ENCODE measurements around the gene VPS13D.

The VPS13D gene

GRCh38 chr1:12244078-12244477, 14.2 kb downstream of the VPS13D start:
- no peaks in the 10 kb centered on the region for H3K27me3 ChIP-seq (ENCODE audit: control insufficient read depth, insufficient read depth, low read length)
- H3K36me3 ChIP-seq (ENCODE audit: control insufficient read depth, insufficient read depth, low read length): peaks cover 43% of the 10 kb centered on the region
- H3K9me3 ChIP-seq (ENCODE audit: control insufficient read depth, insufficient read depth, low read length): no peaks in the 10 kb centered on the region
- no peak overlapping the region for H3K27ac ChIP-seq (ENCODE audit: low read depth, low read length)
- no peak overlapping the region for H3K4me3 ChIP-seq (ENCODE audit: low read depth, low read length)
- H3K4me1 ChIP-seq (ENCODE audit: control insufficient read depth, insufficient read depth, low read length): peaks cover 34% of the 10 kb centered on the region
- H3K9ac ChIP-seq (ENCODE audit: low read depth, low read length): no peak overlapping the region

- Histone ChIP-seq H3K4me3 (ENCODE audit: low read depth, low read length) (no peak overlapping the region), H3K4me1 (ENCODE audit: control insufficient read depth, insufficient read depth, low read length) (peaks cover 37% of the 10 kb centered on the region), H3K9ac (ENCODE audit: low read depth, low read length) (no peak overlapping the region), H3K27ac (ENCODE audit: low read depth, low read length) (no peak overlapping the region), H3K27me3 (ENCODE audit: control insufficient read depth, insufficient read depth, low read length) (no peaks in the 10 kb centered on the region), H3K9me3 (ENCODE audit: control insufficient read depth, insufficient read depth, low read length) (no peaks in the 10 kb centered on the region), H3K36me3 (ENCODE audit: control insufficient read depth, insufficient read depth, low read length) (peaks cover 48% of the 10 kb centered on the region)
Observed at GRCh38 chr1:12244585-12244984, 14.8 kb downstream of the VPS13D start.

GRCh38 chr1:12245116-12245515, 15.3 kb downstream of the VPS13D start:
- Histone ChIP-seq H3K36me3 (ENCODE audit: control insufficient read depth, insufficient read depth, low read length) (peaks cover 53% of the 10 kb centered on the region), H3K9ac (ENCODE audit: low read depth, low read length) (no peak overlapping the region), H3K9me3 (ENCODE audit: control insufficient read depth, insufficient read depth, low read length) (no peaks in the 10 kb centered on the region), H3K4me3 (ENCODE audit: low read depth, low read length) (no peak overlapping the region), H3K27me3 (ENCODE audit: control insufficient read depth, insufficient read depth, low read length) (no peaks in the 10 kb centered on the region), H3K4me1 (ENCODE audit: control insufficient read depth, insufficient read depth, low read length) (peaks cover 35% of the 10 kb centered on the region), H3K27ac (ENCODE audit: low read depth, low read length) (no peak overlapping the region)

- Histone ChIP-seq H3K36me3 (ENCODE audit: control insufficient read depth, insufficient read depth, low read length) (peaks cover 59% of the 10 kb centered on the region), H3K9ac (ENCODE audit: low read depth, low read length) (no peak overlapping the region)
Observed at GRCh38 chr1:12245733-12246132, 15.9 kb downstream of the VPS13D start.

GRCh38 chr1:12246584-12246983, 16.8 kb downstream of the VPS13D start:
- H3K4me3 ChIP-seq (ENCODE audit: low read depth, low read length): no peak overlapping the region
- no peak overlapping the region for H3K27ac ChIP-seq (ENCODE audit: low read depth, low read length)
- no peak overlapping the region for H3K9ac ChIP-seq (ENCODE audit: low read depth, low read length)
- H3K27me3 ChIP-seq (ENCODE audit: control insufficient read depth, insufficient read depth, low read length): no peaks in the 10 kb centered on the region
- H3K9me3 ChIP-seq (ENCODE audit: control insufficient read depth, insufficient read depth, low read length): no peaks in the 10 kb centered on the region
- H3K36me3 ChIP-seq (ENCODE audit: control insufficient read depth, insufficient read depth, low read length): peaks cover 66% of the 10 kb centered on the region
- peaks cover 30% of the 10 kb centered on the region for H3K4me1 ChIP-seq (ENCODE audit: control insufficient read depth, insufficient read depth, low read length)

More at GRCh38 chr1:12245733-12246132, 15.9 kb downstream of the VPS13D start:
- no peaks in the 10 kb centered on the region for H3K9me3 ChIP-seq (ENCODE audit: control insufficient read depth, insufficient read depth, low read length)
- no peak overlapping the region for H3K27ac ChIP-seq (ENCODE audit: low read depth, low read length)
- no peak overlapping the region for H3K4me3 ChIP-seq (ENCODE audit: low read depth, low read length)
- peaks cover 35% of the 10 kb centered on the region for H3K4me1 ChIP-seq (ENCODE audit: control insufficient read depth, insufficient read depth, low read length)
- no peaks in the 10 kb centered on the region for H3K27me3 ChIP-seq (ENCODE audit: control insufficient read depth, insufficient read depth, low read length)

GRCh38 chr1:12249181-12249580, 19.4 kb downstream of the VPS13D start:
- Histone ChIP-seq H3K4me1 (ENCODE audit: control insufficient read depth, insufficient read depth, low read length) (peaks cover 18% of the 10 kb centered on the region), H3K9me3 (ENCODE audit: control insufficient read depth, insufficient read depth, low read length) (no peaks in the 10 kb centered on the region), H3K27me3 (ENCODE audit: control insufficient read depth, insufficient read depth, low read length) (no peaks in the 10 kb centered on the region), H3K27ac (ENCODE audit: low read depth, low read length) (peak overlapping the region; percentile 70), H3K36me3 (ENCODE audit: control insufficient read depth, insufficient read depth, low read length) (peaks cover 76% of the 10 kb centered on the region), H3K9ac (ENCODE audit: low read depth, low read length) (no peak overlapping the region), H3K4me3 (ENCODE audit: low read depth, low read length) (no peak overlapping the region)

- peaks cover 15% of the 10 kb centered on the region for H3K4me1 ChIP-seq (ENCODE audit: control insufficient read depth, insufficient read depth, low read length)
- H3K27me3 ChIP-seq (ENCODE audit: control insufficient read depth, insufficient read depth, low read length): no peaks in the 10 kb centered on the region
- H3K36me3 ChIP-seq (ENCODE audit: control insufficient read depth, insufficient read depth, low read length): peaks cover 70% of the 10 kb centered on the region
- H3K27ac ChIP-seq (ENCODE audit: low read depth, low read length): peak overlapping the region; percentile 70
- no peaks in the 10 kb centered on the region for H3K9me3 ChIP-seq (ENCODE audit: control insufficient read depth, insufficient read depth, low read length)
- H3K4me3 ChIP-seq (ENCODE audit: low read depth, low read length): no peak overlapping the region
- no peak overlapping the region for H3K9ac ChIP-seq (ENCODE audit: low read depth, low read length)
Observed at GRCh38 chr1:12249748-12250147, 19.9 kb downstream of the VPS13D start.

- Histone ChIP-seq H3K27me3 (ENCODE audit: control insufficient read depth, insufficient read depth, low read length) (no peaks in the 10 kb centered on the region), H3K9me3 (ENCODE audit: control insufficient read depth, insufficient read depth, low read length) (no peaks in the 10 kb centered on the region), H3K4me3 (ENCODE audit: low read depth, low read length) (no peak overlapping the region), H3K4me1 (ENCODE audit: control insufficient read depth, insufficient read depth, low read length) (peaks cover 15% of the 10 kb centered on the region), H3K9ac (ENCODE audit: low read depth, low read length) (no peak overlapping the region), H3K36me3 (ENCODE audit: control insufficient read depth, insufficient read depth, low read length) (peaks cover 66% of the 10 kb centered on the region), H3K27ac (ENCODE audit: low read depth, low read length) (no peak overlapping the region)
Observed at GRCh38 chr1:12251442-12251841, 21.6 kb downstream of the VPS13D start.

GRCh38 chr1:12255913-12256312, 26.1 kb downstream of the VPS13D start:
- H3K9me3 ChIP-seq (ENCODE audit: control insufficient read depth, insufficient read depth, low read length): no peaks in the 10 kb centered on the region
- H3K27me3 ChIP-seq (ENCODE audit: control insufficient read depth, insufficient read depth, low read length): no peaks in the 10 kb centered on the region
- no peak overlapping the region for H3K4me3 ChIP-seq (ENCODE audit: low read depth, low read length)
- H3K4me1 ChIP-seq (ENCODE audit: control insufficient read depth, insufficient read depth, low read length): no peaks in the 10 kb centered on the region
- peaks cover 64% of the 10 kb centered on the region for H3K36me3 ChIP-seq (ENCODE audit: control insufficient read depth, insufficient read depth, low read length)
- no peak overlapping the region for H3K27ac ChIP-seq (ENCODE audit: low read depth, low read length)
- no peak overlapping the region for H3K9ac ChIP-seq (ENCODE audit: low read depth, low read length)

- Histone ChIP-seq H3K36me3 (ENCODE audit: control insufficient read depth, insufficient read depth, low read length) (peaks cover 71% of the 10 kb centered on the region), H3K4me3 (ENCODE audit: low read depth, low read length) (no peak overlapping the region), H3K27ac (ENCODE audit: low read depth, low read length) (no peak overlapping the region), H3K27me3 (ENCODE audit: control insufficient read depth, insufficient read depth, low read length) (no peaks in the 10 kb centered on the region), H3K4me1 (ENCODE audit: control insufficient read depth, insufficient read depth, low read length) (no peaks in the 10 kb centered on the region), H3K9ac (ENCODE audit: low read depth, low read length) (no peak overlapping the region), H3K9me3 (ENCODE audit: control insufficient read depth, insufficient read depth, low read length) (no peaks in the 10 kb centered on the region)
Observed at GRCh38 chr1:12258272-12258671, 28.4 kb downstream of the VPS13D start.

GRCh38 chr1:12269351-12269750, 39.5 kb downstream of the VPS13D start:
- H3K4me3 ChIP-seq (ENCODE audit: low read depth, low read length): no peak overlapping the region
- H3K27ac ChIP-seq (ENCODE audit: low read depth, low read length): no peak overlapping the region
- no peaks in the 10 kb centered on the region for H3K27me3 ChIP-seq (ENCODE audit: control insufficient read depth, insufficient read depth, low read length)
- H3K4me1 ChIP-seq (ENCODE audit: control insufficient read depth, insufficient read depth, low read length): no peaks in the 10 kb centered on the region
- H3K9ac ChIP-seq (ENCODE audit: low read depth, low read length): no peak overlapping the region
- H3K36me3 ChIP-seq (ENCODE audit: control insufficient read depth, insufficient read depth, low read length): peaks cover 80% of the 10 kb centered on the region
- no peaks in the 10 kb centered on the region for H3K9me3 ChIP-seq (ENCODE audit: control insufficient read depth, insufficient read depth, low read length)

GRCh38 chr1:12271033-12271432, 41.2 kb downstream of the VPS13D start:
- Histone ChIP-seq H3K4me1 (ENCODE audit: control insufficient read depth, insufficient read depth, low read length) (no peaks in the 10 kb centered on the region), H3K9ac (ENCODE audit: low read depth, low read length) (no peak overlapping the region), H3K4me3 (ENCODE audit: low read depth, low read length) (no peak overlapping the region), H3K9me3 (ENCODE audit: control insufficient read depth, insufficient read depth, low read length) (no peaks in the 10 kb centered on the region), H3K36me3 (ENCODE audit: control insufficient read depth, insufficient read depth, low read length) (peaks cover 76% of the 10 kb centered on the region), H3K27ac (ENCODE audit: low read depth, low read length) (no peak overlapping the region), H3K27me3 (ENCODE audit: control insufficient read depth, insufficient read depth, low read length) (no peaks in the 10 kb centered on the region)
